AG04450 (cell line): ENCODE data around the gene B4GALNT3. TPM values are rescaled to one million over a fixed set of nuclear protein-coding genes. Genes with fewer than 3 reads are reported as not detected.

Experiments used
- CTCF ChIA-PET: fragments of 300-600, 350-600 bp; formaldehyde crosslinking; extraction: SDS; loops from one replicate; lab custom pipeline; 2022; ENCODE audit warnings: antibody characterized with exemption, inconsistent platforms; lab: Charles Lee
- POLR2A ChIA-PET: fragments of 350-600 bp; formaldehyde crosslinking; extraction: SDS; loops from one replicate; lab custom pipeline; 2021; ENCODE audit warnings: antibody characterized with exemption, inconsistent platforms; lab: Yijun Ruan, JAX
- DNase-seq: peaks from one replicate; pipeline ENCODE4 v3.0.0-alpha.2; 2011; ENCODE audit warnings: low read depth, low spot score
- H3K27ac ChIP-seq: one replicate; pipeline ENCODE4 v1.5.1; 2012; ENCODE audit warnings: low read depth, low read length, control low read depth
- H3K27me3 ChIP-seq: one replicate; pipeline ENCODE4 v1.6.0; 2012; ENCODE audit warnings: low read length; ENCODE audit not compliant: control insufficient read depth, insufficient read depth
- H3K4me3 ChIP-seq: 2 replicates; pipeline ENCODE4 v1.5.1; 2011; ENCODE audit warnings: mild to moderate bottlenecking, low read depth, low read length, control low read depth
- H3K9me3 ChIP-seq: 2 replicates; pipeline ENCODE4 v1.5.1; 2012; ENCODE audit warnings: low read length; ENCODE audit not compliant: control insufficient read depth, insufficient read depth
- CTCF ChIP-seq: IDR thresholded peaks from 2 replicates; pipeline ENCODE4 v1.5.1; 2011; ENCODE audit warnings: low read depth, low read length, control low read depth, inconsistent platforms
- polyA plus RNA-seq: library from polyadenylated mRNA; depleted of rRNA; stranded (reverse); fragments of >200 nt; gene quantifications from 2 replicates; pipeline ENCODE4 v1.2.3, GENCODE V29; 2011

The B4GALNT3 gene
- polyA plus RNA-seq, 1 experiment, result not detected

GRCh38 chr12:513446-513845, 53.7 kb downstream of the B4GALNT3 start:
- CTCF ChIA-PET, result no interaction called here
- no peak for TF ChIP-seq CTCF
- DNase-seq, result no peak
- H3K4me3 ChIP-seq, result no peak overlapping the region
- peaks cover 20% of the 10 kb centered on the region for H3K27me3 ChIP-seq
- POLR2A ChIA-PET, result interaction anchor here (0.6 kb wide), 1 partner anchor 251 kb away, joined by 4 read pairs; no protein-coding TSS in a partner anchor
- no peak overlapping the region for H3K27ac ChIP-seq
- H3K9me3 ChIP-seq, result no peaks in the 10 kb centered on the region; the same call in 1 of the 2 replicates

- no peak for TF ChIP-seq CTCF
- H3K4me3 ChIP-seq, result no peak overlapping the region
- ChIA-PET POLR2A (no interaction called here), CTCF (no interaction called here)
- peaks cover 39% of the 10 kb centered on the region for H3K27me3 ChIP-seq
- no peak overlapping the region for H3K27ac ChIP-seq
- no peaks in the 10 kb centered on the region; the same call in 1 of the 2 replicates for H3K9me3 ChIP-seq
- DNase-seq, result no peak
These were observed 57.8 kb downstream of the B4GALNT3 start for GRCh38 chr12:517538-517937.

DNA sequence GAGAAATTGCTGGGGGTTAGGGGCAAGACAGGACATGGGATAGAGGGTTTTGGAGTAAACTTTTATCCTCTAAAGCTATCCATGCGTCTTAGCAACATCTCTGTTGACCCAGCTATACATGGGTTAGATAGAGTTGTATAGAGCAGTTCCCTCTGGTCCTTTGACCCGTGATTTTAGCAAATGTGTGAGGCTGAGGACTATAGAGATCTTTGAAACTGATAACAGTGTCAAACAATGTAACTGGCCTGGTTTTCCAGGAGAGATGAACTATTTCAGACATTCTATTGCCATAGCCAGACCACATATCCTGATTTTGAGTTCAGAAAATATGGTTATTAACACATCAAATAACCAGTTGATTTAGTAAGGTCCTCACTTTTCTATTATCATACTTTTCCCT, 60.4 kb downstream of the B4GALNT3 start:
- DNase-seq, result no peak
- no peak for TF ChIP-seq CTCF
- H3K4me3 ChIP-seq, result no peak overlapping the region
- POLR2A ChIA-PET, result no interaction called here
- H3K27ac ChIP-seq, result no peak overlapping the region
- CTCF ChIA-PET, result interaction anchor here (1.9 kb wide), 1 partner anchor 77 kb away, joined by 9 read pairs; no protein-coding TSS in a partner anchor
- no peaks in the 10 kb centered on the region for H3K9me3 ChIP-seq
- H3K27me3 ChIP-seq, result peaks cover 40% of the 10 kb centered on the region

DNA sequence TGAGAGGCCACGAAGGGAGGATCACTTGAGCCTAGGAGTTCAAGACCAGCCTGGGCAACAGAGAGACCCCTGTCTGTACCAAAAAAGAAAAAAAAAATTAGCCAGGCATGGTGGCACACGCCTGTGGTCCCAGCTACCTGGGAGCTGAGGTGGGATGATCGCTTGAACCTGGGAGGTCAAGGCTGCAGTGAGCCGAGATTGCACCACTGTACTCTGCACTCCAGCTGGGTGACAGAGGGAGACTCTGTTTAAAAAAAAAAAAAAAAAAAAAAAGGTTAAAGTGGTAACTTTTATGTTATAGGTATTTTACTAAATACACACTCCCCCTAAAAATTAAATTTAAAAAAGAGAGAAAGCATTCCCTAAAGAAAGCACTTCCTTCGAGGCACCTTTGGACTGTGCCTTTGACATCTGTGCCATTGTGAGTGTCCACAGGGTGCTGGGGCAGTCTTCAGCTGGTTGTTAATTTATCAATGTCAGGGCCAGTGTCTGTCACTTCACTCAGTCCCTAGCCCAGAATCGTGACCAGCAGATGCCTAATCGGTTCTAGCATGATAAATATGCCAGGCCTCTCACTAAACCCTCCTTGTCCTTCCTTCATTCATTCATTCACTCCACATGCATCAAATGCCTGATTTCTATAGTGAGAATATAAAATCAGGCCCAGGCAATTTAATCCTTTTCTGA, 63.1 kb downstream of the B4GALNT3 start:
- CTCF ChIA-PET, result no interaction called here
- no peak for TF ChIP-seq CTCF
- POLR2A ChIA-PET, result no interaction called here

GRCh38 chr12:524167-524951, 64.6 kb downstream of the B4GALNT3 start:
- POLR2A ChIA-PET, result no interaction called here
- H3K9me3 ChIP-seq, result no peaks in the 10 kb centered on the region
- H3K27ac ChIP-seq, result no peak overlapping the region
- CTCF ChIA-PET, result no interaction called here
- no peak overlapping the region for H3K4me3 ChIP-seq
- no peak for DNase-seq
- peaks cover 38% of the 10 kb centered on the region for H3K27me3 ChIP-seq
- no peak for TF ChIP-seq CTCF

More for the DNA sequence above, 63.1 kb downstream of the B4GALNT3 start:
- Histone ChIP-seq H3K27ac (no peak overlapping the region), H3K4me3 (no peak overlapping the region), H3K27me3 (peaks cover 40% of the 10 kb centered on the region), H3K9me3 (no peaks in the 10 kb centered on the region)
- no peak for DNase-seq
